Neural progenitor cell (in vitro differentiated cells): Measurements from ENCODE around the gene EDEM1. TPM values are rescaled to one million over a fixed set of nuclear protein-coding genes. Genes with fewer than 3 reads are reported as not detected.

Experiments
- DNase-seq: peaks from one replicate; pipeline ENCODE4 v3.0.0-alpha.2; 2016; ENCODE audit warnings: low spot score
- H2AFZ ChIP-seq: fragments of 200-600 bp; sonication (generic); replicated peaks from 2 replicates; pipeline ENCODE4 v1.6.1; 2016; ENCODE audit warnings: antibody characterized with exemption
- H3F3A ChIP-seq: fragments of 200-600 bp; sonication (generic); 2 replicates; pipeline ENCODE4 v1.6.1; 2016; ENCODE audit warnings: antibody characterized with exemption, low read depth
- H3K27ac ChIP-seq: fragments of 200-600 bp; sonication (generic); 2 replicates; pipeline ENCODE4 v1.5.1; 2016; ENCODE audit warnings: mild to moderate bottlenecking
- H3K27me3 ChIP-seq: fragments of 200-600 bp; sonication (generic); 2 replicates; pipeline ENCODE4 v1.6.1; 2016; ENCODE audit warnings: mild to moderate bottlenecking, moderate library complexity
- H3K36me3 ChIP-seq: fragments of 200-600 bp; sonication (generic); 2 replicates; pipeline ENCODE4 v1.5.1; 2016
- H3K4me1 ChIP-seq: fragments of 200-600 bp; sonication (generic); 2 replicates; pipeline ENCODE4 v1.6.1; 2016; ENCODE audit warnings: mixed run types
- H3K4me2 ChIP-seq: fragments of 200-600 bp; sonication (generic); 2 replicates; pipeline ENCODE4 v1.6.1; 2016
- H3K4me3 ChIP-seq: fragments of 200-600 bp; sonication (generic); 2 replicates; pipeline ENCODE4 v1.5.1; 2016
- H3K79me2 ChIP-seq: fragments of 200-600 bp; sonication (generic); 2 replicates; pipeline ENCODE4 v1.6.1; 2016; ENCODE audit warnings: low read depth
- H3K9ac ChIP-seq: fragments of 200-600 bp; sonication (generic); 2 replicates; pipeline ENCODE4 v1.6.1; 2016
- H3K9me3 ChIP-seq: fragments of 200-600 bp; sonication (generic); 2 replicates; pipeline ENCODE4 v1.5.1; 2016; ENCODE audit warnings: low read depth
- H4K20me1 ChIP-seq: fragments of 200-600 bp; sonication (generic); 2 replicates; pipeline ENCODE4 v1.6.1; 2016; ENCODE audit warnings: low read depth
- H3K27ac Mint-ChIP-seq: 3 replicates; pipeline ENCODE4 v1.8.0; 2021; ENCODE audit warnings: mixed read lengths
- H3K27me3 Mint-ChIP-seq: 2 replicates; pipeline ENCODE4 v1.8.0; 2022; ENCODE audit warnings: low read depth, mild to moderate bottlenecking, inconsistent platforms, moderate library complexity, mixed read lengths; ENCODE audit not compliant: insufficient read depth
- H3K36me3 Mint-ChIP-seq: 3 replicates; pipeline ENCODE4 v1.8.0; 2021; ENCODE audit warnings: mixed read lengths
- H3K4me1 Mint-ChIP-seq: 3 replicates; pipeline ENCODE4 v1.8.0; 2021; ENCODE audit warnings: mixed read lengths
- H3K4me3 Mint-ChIP-seq: 3 replicates; pipeline ENCODE4 v1.8.0; 2021; ENCODE audit warnings: mild to moderate bottlenecking, moderate library complexity, mixed read lengths
- H3K9me3 Mint-ChIP-seq: 3 replicates; pipeline ENCODE4 v1.8.0; 2020; ENCODE audit warnings: mixed read lengths
- CTCF ChIP-seq: fragments of 200-600 bp; sonication (generic); IDR thresholded peaks from 2 replicates; pipeline ENCODE4 v1.5.1; 2017; ENCODE audit warnings: antibody characterized with exemption, mild to moderate bottlenecking
- EZH2 ChIP-seq: fragments of 200-600 bp; sonication (generic); IDR thresholded peaks from 2 replicates; pipeline ENCODE4 v1.6.1; 2017; ENCODE audit warnings: antibody characterized with exemption, mild to moderate bottlenecking, moderate library complexity
- EZH2phosphoT487 ChIP-seq: fragments of 200-600 bp; sonication (generic); IDR thresholded peaks from 2 replicates; pipeline ENCODE4 v1.6.1; 2017; ENCODE audit warnings: antibody characterized with exemption
- total RNA-seq: library from RNA; depleted of rRNA; stranded (reverse); fragments of >200 nt; gene quantifications from 2 replicates; pipeline ENCODE4 v1.2.3, GENCODE V29; 2015; ENCODE audit warnings: low replicate concordance

Gene EDEM1
- total RNA-seq, 1 donor from 2014 or later = 11.8 TPM

GRCh38 chr3:5151586-5151985, 35.9 kb upstream of the EDEM1 start:
- no peak for TF ChIP-seq EZH2
- H3K9me3 Mint-ChIP-seq = peaks cover 34% of the 10 kb centered on the region

DNA sequence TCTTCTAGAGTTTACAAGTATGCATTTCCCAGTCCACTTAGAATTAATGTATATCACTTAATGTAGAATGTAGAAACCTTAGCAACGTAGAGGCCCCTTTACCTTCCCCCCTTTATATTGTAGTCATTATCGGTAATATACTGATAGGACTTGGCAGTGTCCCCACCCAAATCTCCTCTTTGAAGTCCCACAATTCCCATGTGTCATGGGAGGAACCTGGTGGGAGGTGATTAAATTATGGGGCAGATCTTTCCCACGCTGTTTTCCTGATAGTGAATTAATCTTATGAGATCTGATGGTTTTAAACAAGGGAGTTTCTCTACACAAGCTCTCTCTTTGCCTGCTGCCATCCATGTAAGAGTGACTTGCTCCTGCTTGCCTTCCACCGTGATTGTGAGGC, 34.4 kb upstream of the EDEM1 start:
- Histone ChIP-seq H4K20me1 (no peaks in the 10 kb centered on the region), H3K27me3 (no peaks in the 10 kb centered on the region), H3K9ac (no peak overlapping the region), H2AFZ (no peak overlapping the region), H3K9me3 (no peaks in the 10 kb centered on the region), H3K27ac (no peak overlapping the region), H3F3A (no peaks in the 10 kb centered on the region), H3K4me2 (no peak overlapping the region), H3K79me2 (peaks cover 97% of the 10 kb centered on the region), H3K36me3 (no peaks in the 10 kb centered on the region), H3K4me1 (no peaks in the 10 kb centered on the region), H3K4me3 (no peak overlapping the region)
- Mint-ChIP-seq H3K4me1 (no peaks in the 10 kb centered on the region), H3K27ac (no peak overlapping the region), H3K27me3 (peaks cover 2% of the 10 kb centered on the region), H3K9me3 (peaks cover 24% of the 10 kb centered on the region), H3K36me3 (peaks cover 19% of the 10 kb centered on the region), H3K4me3 (no peak overlapping the region)
- no peak for DNase-seq
- TF ChIP-seq EZH2phosphoT487 (no peak), EZH2 (no peak), CTCF (no peak)

More at GRCh38 chr3:5151586-5151985, 35.9 kb upstream of the EDEM1 start:
- Mint-ChIP-seq H3K4me3 (no peak overlapping the region), H3K4me1 (no peaks in the 10 kb centered on the region), H3K27me3 (peaks cover 2% of the 10 kb centered on the region), H3K36me3 (peaks cover 22% of the 10 kb centered on the region), H3K27ac (no peak overlapping the region)
- H3K79me2 ChIP-seq = peaks cover 98% of the 10 kb centered on the region
- H3K4me2 ChIP-seq = no peak overlapping the region
- H4K20me1 ChIP-seq = no peaks in the 10 kb centered on the region
- H3K9me3 ChIP-seq = no peaks in the 10 kb centered on the region
- H3K9ac ChIP-seq = no peak overlapping the region
- H3K4me3 ChIP-seq = no peak overlapping the region
- no peaks in the 10 kb centered on the region for H3K4me1 ChIP-seq
- H2AFZ ChIP-seq = no peak overlapping the region
- no peaks in the 10 kb centered on the region for H3F3A ChIP-seq
- H3K27ac ChIP-seq = no peak overlapping the region
- DNase-seq = no peak
- no peaks in the 10 kb centered on the region for H3K27me3 ChIP-seq
- H3K36me3 ChIP-seq = no peaks in the 10 kb centered on the region

GRCh38 chr3:5155241-5155640, 32.3 kb upstream of the EDEM1 start:
- Histone ChIP-seq H3K27ac (no peak overlapping the region), H3F3A (peaks cover 6% of the 10 kb centered on the region), H2AFZ (no peak overlapping the region), H3K9me3 (no peaks in the 10 kb centered on the region), H3K4me1 (peaks cover 7% of the 10 kb centered on the region), H3K4me2 (no peak overlapping the region), H3K27me3 (no peaks in the 10 kb centered on the region), H3K79me2 (peaks cover 97% of the 10 kb centered on the region), H3K36me3 (no peaks in the 10 kb centered on the region), H3K9ac (no peak overlapping the region), H4K20me1 (no peaks in the 10 kb centered on the region), H3K4me3 (no peak overlapping the region)
- Mint-ChIP-seq H3K36me3 (peaks cover 11% of the 10 kb centered on the region), H3K27ac (no peak overlapping the region), H3K4me1 (peaks cover 4% of the 10 kb centered on the region), H3K27me3 (peaks cover 2% of the 10 kb centered on the region), H3K4me3 (no peak overlapping the region), H3K9me3 (peaks cover 15% of the 10 kb centered on the region)
- no peak for DNase-seq
- no peak for TF ChIP-seq EZH2phosphoT487
- TF ChIP-seq EZH2 = no peak
- TF ChIP-seq CTCF = no peak

DNA sequence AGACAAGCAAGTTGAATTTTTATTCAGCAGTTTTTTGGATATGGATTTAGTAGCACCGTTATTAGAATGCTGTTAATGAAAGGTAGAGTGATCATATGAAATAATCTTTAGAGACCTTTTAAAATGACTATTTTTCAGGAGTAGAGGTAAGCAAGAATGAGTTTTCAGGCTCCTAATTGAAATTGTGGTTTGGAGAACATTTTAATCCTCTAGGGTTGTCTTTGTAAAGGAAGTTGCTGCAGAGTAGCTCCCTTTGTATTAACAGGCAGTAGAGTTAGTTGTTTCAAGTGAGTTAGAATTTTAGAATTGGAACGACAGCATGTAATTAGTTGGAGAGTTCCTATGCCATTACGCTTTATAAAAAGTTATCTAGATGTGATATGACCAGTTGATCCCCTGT, 27.2 kb upstream of the EDEM1 start:
- no peak overlapping the region for H2AFZ ChIP-seq
- H3K27me3 ChIP-seq = no peaks in the 10 kb centered on the region
- Mint-ChIP-seq H3K4me1 (peaks cover 23% of the 10 kb centered on the region), H3K9me3 (peaks cover 2% of the 10 kb centered on the region), H3K4me3 (no peak overlapping the region), H3K27me3 (no peaks in the 10 kb centered on the region), H3K36me3 (peaks cover 6% of the 10 kb centered on the region), H3K27ac (peak overlapping the region; percentile 22)
- H3K36me3 ChIP-seq = no peaks in the 10 kb centered on the region
- H3F3A ChIP-seq = peaks cover 19% of the 10 kb centered on the region
- H3K9ac ChIP-seq = no peak overlapping the region
- peak overlapping the region; percentile 48 for H3K27ac ChIP-seq
- DNase-seq = peak; percentile 13
- H4K20me1 ChIP-seq = peaks cover 11% of the 10 kb centered on the region
- no peak overlapping the region for H3K4me3 ChIP-seq
- peak overlapping the region; percentile 36 for H3K4me2 ChIP-seq
- peaks cover 34% of the 10 kb centered on the region for H3K4me1 ChIP-seq
- no peak for TF ChIP-seq EZH2
- no peak for TF ChIP-seq EZH2phosphoT487
- no peak for TF ChIP-seq CTCF
- no peaks in the 10 kb centered on the region for H3K9me3 ChIP-seq
- H3K79me2 ChIP-seq = peaks cover 97% of the 10 kb centered on the region
